SK-N-SH (cell line): ENCODE measurements around the gene FMNL2.

Source experiments
- TF ChIP-seq, protein P1 (sequence below): IDR thresholded peaks from 2 replicates; pipeline ENCODE4 v1.4.0; 2012; ENCODE audit warnings: low read depth
- TF ChIP-seq, protein P2 (sequence below): fragments of 200-600 bp; sonication (generic); IDR thresholded peaks from 2 replicates; pipeline ENCODE4 v1.6.1; 2017; ENCODE audit warnings: antibody characterized with exemption, mild to moderate bottlenecking, moderate library complexity

DNA sequence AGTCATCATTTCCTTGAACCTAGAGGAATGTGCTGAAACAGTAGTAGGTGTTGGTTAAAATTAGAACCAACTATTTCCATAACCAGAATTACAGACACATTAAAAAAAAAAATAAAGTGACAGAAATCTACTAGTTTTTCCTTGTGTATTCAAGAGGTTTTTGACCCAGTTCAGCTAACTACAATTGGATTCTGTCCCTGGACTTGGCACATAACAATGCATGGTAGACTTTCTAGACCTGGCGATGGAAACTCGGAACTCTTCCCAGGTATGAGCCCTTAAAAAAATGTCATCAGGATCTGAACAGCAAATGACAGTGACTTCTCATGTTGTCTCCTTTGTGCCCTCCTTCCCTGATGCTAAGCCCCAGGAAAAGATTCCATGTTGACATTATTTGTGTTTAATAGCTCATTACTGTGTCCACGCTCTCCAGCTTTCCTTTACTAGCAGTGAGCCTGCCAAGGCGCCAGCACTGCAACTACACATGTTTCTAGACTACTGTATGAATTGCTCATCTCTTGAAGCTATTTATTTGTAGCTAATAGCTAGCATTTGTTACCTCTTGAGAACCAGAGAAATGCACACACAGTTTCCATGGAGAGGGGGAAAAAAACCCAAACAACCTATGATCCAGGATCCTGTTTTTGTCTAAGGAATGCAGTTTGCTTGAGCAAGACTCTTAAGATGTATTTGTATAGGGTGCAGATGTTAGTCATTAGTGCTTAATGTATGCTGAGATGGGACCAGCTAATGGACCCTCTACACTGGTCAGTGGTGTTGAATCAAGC, 148.5 kb downstream of the FMNL2 start:
- TF ChIP-seq, protein P1, sequence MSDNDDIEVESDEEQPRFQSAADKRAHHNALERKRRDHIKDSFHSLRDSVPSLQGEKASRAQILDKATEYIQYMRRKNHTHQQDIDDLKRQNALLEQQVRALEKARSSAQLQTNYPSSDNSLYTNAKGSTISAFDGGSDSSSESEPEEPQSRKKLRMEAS, result no peak
- TF ChIP-seq, protein P2, sequence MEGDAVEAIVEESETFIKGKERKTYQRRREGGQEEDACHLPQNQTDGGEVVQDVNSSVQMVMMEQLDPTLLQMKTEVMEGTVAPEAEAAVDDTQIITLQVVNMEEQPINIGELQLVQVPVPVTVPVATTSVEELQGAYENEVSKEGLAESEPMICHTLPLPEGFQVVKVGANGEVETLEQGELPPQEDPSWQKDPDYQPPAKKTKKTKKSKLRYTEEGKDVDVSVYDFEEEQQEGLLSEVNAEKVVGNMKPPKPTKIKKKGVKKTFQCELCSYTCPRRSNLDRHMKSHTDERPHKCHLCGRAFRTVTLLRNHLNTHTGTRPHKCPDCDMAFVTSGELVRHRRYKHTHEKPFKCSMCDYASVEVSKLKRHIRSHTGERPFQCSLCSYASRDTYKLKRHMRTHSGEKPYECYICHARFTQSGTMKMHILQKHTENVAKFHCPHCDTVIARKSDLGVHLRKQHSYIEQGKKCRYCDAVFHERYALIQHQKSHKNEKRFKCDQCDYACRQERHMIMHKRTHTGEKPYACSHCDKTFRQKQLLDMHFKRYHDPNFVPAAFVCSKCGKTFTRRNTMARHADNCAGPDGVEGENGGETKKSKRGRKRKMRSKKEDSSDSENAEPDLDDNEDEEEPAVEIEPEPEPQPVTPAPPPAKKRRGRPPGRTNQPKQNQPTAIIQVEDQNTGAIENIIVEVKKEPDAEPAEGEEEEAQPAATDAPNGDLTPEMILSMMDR, result no peak
